Choroid plexus epithelial cell (primary cell): ENCODE results near the gene CHM.

ENCODE experiments used
- DNase-seq: peaks from one replicate; pipeline ENCODE4 v3.0.0-alpha.2; 2010; ENCODE audit warnings: low read depth
- H3K4me3 ChIP-seq: 2 replicates; pipeline ENCODE4 v1.5.1; 2011; ENCODE audit warnings: low read depth, mild to moderate bottlenecking, control low read depth, low read length, moderate library complexity
- TF ChIP-seq, protein P1 (sequence below): conservative IDR thresholded peaks from 2 replicates; pipeline ENCODE4 v1.5.1; 2011; ENCODE audit warnings: low read depth, mild to moderate bottlenecking, control low read depth, inconsistent platforms, low read length, moderate library complexity

The CHM gene, protein sequence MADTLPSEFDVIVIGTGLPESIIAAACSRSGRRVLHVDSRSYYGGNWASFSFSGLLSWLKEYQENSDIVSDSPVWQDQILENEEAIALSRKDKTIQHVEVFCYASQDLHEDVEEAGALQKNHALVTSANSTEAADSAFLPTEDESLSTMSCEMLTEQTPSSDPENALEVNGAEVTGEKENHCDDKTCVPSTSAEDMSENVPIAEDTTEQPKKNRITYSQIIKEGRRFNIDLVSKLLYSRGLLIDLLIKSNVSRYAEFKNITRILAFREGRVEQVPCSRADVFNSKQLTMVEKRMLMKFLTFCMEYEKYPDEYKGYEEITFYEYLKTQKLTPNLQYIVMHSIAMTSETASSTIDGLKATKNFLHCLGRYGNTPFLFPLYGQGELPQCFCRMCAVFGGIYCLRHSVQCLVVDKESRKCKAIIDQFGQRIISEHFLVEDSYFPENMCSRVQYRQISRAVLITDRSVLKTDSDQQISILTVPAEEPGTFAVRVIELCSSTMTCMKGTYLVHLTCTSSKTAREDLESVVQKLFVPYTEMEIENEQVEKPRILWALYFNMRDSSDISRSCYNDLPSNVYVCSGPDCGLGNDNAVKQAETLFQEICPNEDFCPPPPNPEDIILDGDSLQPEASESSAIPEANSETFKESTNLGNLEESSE

GRCh38 chrX:86047174-86047935 is at the start of gene CHM:
CHM (minus strand) TSS chrX:86047558; CDS start chrX:86047532, 26 bp downstream.
- TF ChIP-seq, protein P1, sequence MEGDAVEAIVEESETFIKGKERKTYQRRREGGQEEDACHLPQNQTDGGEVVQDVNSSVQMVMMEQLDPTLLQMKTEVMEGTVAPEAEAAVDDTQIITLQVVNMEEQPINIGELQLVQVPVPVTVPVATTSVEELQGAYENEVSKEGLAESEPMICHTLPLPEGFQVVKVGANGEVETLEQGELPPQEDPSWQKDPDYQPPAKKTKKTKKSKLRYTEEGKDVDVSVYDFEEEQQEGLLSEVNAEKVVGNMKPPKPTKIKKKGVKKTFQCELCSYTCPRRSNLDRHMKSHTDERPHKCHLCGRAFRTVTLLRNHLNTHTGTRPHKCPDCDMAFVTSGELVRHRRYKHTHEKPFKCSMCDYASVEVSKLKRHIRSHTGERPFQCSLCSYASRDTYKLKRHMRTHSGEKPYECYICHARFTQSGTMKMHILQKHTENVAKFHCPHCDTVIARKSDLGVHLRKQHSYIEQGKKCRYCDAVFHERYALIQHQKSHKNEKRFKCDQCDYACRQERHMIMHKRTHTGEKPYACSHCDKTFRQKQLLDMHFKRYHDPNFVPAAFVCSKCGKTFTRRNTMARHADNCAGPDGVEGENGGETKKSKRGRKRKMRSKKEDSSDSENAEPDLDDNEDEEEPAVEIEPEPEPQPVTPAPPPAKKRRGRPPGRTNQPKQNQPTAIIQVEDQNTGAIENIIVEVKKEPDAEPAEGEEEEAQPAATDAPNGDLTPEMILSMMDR, result no peak
- peak within 1 kb of the TSS; percentile 73 for H3K4me3 ChIP-seq
- DNase-seq, result peak; percentile 89

GRCh38 chrX:86078650-86079049 is 31.3 kb upstream of the CHM start:
- no peak for DNase-seq
- no peak overlapping the region for H3K4me3 ChIP-seq
- TF ChIP-seq, protein P1, result no peak

DNA sequence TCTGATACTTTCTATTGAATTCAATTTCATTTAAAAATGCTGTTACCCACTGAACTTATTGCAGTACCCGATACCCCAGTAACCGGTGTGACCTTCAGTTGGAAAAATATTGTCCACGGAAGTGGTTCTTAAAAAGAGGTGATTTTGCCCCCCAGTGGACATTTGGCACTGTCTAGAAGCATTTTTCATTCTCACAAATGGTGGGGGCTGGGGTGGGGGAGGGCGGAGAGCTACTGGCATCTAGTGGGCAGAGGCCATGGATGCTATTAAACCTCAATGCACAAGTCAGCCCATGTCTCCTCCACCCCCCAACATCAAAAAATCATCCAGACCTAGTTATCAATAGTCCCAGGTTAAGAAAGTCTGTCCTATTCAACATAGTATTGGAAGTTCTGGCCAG is 19.6 kb upstream of the CHM start:
- peak; percentile 27 for DNase-seq
- TF ChIP-seq, protein P1, result peak; percentile 27
- H3K4me3 ChIP-seq, result no peak overlapping the region

DNA sequence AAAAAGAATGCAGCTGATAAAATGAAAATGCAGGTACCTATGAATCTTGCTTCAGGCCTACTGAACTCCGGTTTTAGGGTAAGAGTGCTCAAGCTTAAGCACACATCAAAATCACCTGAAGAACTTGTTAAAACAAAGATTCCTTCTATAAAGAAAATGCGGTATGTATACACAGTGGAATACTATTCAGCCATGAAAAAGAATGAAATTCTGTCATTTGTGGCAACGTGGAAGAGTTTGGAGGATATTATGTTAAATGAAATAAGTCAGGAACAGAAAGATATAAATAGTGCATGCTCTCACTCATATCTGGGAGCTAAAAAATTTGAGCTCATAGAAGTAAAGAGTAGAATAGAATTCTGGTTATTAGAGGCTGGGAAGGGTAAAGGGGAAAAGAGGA is 14.0 kb upstream of the CHM start:
- no peak overlapping the region for H3K4me3 ChIP-seq
- TF ChIP-seq, protein P1, result no peak
- no peak for DNase-seq

DNA sequence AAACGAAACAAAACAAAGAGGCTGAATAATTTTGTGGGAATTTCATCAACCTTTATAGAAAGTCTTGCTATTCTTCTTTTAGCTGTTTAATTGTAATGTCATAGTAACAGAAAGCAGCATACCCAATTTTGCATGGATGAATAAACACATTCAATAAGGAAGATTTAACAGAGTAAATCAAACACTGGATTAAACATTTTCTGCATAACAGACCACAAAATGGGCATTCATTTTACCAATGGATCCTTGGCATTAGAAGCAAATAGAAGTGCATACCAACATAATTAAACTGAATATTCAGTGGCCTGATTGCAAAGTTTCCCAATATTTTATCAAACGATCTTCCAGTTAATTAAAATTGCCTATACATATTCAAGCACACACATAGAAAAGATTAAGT is 4.4 kb upstream of the CHM start:
- DNase-seq, result no peak
- H3K4me3 ChIP-seq, result no peak overlapping the region
- TF ChIP-seq, protein P1, result no peak

GRCh38 chrX:86047936-86048280 is 550 bp upstream of the CHM start:
- H3K4me3 ChIP-seq, result peak overlapping the region; percentile 73
- no peak for DNase-seq
- TF ChIP-seq, protein P1, result no peak
